Measurements from ENCODE around the gene RALGAPA1. TPM values are rescaled to one million over a fixed set of nuclear protein-coding genes. Genes with fewer than 3 reads are reported as not detected.

RALGAPA1 gene
- total and polyA plus RNA-seq, 7 donors: 10.2 to 89.9 (median 58.6) TPM

DNA sequence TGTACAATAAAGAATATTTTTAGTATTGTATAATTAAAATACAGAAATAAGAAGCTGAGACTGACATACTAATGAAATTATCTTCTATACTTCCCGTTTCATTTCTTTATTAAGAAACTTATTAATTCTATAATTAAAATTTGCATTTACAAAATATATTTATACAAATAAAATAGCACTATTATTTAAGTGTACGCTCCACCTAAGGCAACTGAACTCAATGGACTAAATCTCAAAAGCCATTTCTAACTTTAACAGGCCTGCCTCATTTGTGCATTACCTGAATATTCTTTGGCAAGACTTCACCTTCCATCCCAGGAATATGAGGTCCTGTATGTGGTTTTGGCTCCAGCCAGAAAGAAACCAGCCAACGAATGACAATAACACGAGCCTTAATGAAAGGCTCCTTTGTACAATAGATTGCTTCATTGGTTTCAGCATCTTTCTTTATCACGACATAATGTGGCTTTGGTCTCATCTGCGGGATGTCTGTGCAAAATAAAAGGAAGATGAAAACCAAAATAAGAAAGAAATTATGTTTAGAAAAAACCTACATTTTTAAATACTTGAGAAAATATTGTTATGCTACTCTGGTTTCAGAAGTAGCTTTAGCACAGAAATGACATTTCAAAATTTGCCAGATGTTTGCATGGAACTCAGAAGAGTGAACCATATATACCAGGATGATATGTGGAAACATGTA is 58.7 kb downstream of the RALGAPA1 start:
- H3K27ac ChIP-seq: no peak overlapping the region
- no peaks in the 10 kb centered on the region for H3K9me3 ChIP-seq
- no peaks in the 10 kb centered on the region for H3K27me3 ChIP-seq
- WGBS, 2 donors: 80 to 90% methylated on average over 6 of the region's 6 CpGs
- H3K36me3 ChIP-seq: peaks cover 0 to 89% (median 9%) of the 10 kb centered on the region in 4 donors
- no peak for DNase-seq
- TF ChIP-seq POLR2AphosphoS5 (IDR thresholded peaks at IDR 0.05) (no peak), POLR2A (IDR thresholded peaks at IDR 0.05) (no peak), EP300 (IDR thresholded peaks at IDR 0.05) (no peak)
- TF ChIP-seq, protein P1, sequence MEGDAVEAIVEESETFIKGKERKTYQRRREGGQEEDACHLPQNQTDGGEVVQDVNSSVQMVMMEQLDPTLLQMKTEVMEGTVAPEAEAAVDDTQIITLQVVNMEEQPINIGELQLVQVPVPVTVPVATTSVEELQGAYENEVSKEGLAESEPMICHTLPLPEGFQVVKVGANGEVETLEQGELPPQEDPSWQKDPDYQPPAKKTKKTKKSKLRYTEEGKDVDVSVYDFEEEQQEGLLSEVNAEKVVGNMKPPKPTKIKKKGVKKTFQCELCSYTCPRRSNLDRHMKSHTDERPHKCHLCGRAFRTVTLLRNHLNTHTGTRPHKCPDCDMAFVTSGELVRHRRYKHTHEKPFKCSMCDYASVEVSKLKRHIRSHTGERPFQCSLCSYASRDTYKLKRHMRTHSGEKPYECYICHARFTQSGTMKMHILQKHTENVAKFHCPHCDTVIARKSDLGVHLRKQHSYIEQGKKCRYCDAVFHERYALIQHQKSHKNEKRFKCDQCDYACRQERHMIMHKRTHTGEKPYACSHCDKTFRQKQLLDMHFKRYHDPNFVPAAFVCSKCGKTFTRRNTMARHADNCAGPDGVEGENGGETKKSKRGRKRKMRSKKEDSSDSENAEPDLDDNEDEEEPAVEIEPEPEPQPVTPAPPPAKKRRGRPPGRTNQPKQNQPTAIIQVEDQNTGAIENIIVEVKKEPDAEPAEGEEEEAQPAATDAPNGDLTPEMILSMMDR (IDR thresholded peaks at IDR 0.05): no peak
- intact Hi-C loops (cut with DNase I): no loop called here
- no peak overlapping the region for H3K4me3 ChIP-seq
- H3K4me1 ChIP-seq: no peaks in the 10 kb centered on the region

DNA sequence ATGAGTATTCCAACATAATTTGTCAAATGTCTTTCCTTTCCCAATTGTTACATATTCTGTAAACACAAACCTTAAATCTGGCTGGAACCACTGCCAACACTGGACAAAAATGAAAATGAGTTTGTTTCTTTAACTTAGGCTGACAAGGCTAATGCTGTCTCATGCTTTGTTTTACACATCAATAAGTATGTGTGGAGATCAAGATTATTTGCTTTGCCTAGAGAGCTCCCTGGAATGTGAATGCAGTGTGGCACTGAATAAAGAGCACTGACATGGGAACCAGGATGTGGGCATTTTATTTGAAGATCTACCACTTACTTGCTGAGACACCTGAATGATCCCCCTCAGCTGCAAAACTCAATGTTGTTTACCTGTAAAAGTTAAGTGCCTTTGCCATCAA is 61.7 kb downstream of the RALGAPA1 start:
- intact Hi-C loops (cut with DNase I): no loop called here
- no peak for TF ChIP-seq EP300 (IDR thresholded peaks at IDR 0.05)
- TF ChIP-seq, protein P1 (IDR thresholded peaks at IDR 0.05): no peak
- no peak for TF ChIP-seq POLR2AphosphoS5 (IDR thresholded peaks at IDR 0.05)
- TF ChIP-seq POLR2A (IDR thresholded peaks at IDR 0.05): no peak
- H3K36me3 ChIP-seq: peaks cover 0 to 83% (median under 1%) of the 10 kb centered on the region in 4 donors
- H3K4me1 ChIP-seq: no peaks in the 10 kb centered on the region
- H3K27ac ChIP-seq: no peak overlapping the region
- H3K27me3 ChIP-seq: no peaks in the 10 kb centered on the region
- no peaks in the 10 kb centered on the region for H3K9me3 ChIP-seq
- no peak overlapping the region for H3K4me3 ChIP-seq
- DNase-seq: no peak

DNA sequence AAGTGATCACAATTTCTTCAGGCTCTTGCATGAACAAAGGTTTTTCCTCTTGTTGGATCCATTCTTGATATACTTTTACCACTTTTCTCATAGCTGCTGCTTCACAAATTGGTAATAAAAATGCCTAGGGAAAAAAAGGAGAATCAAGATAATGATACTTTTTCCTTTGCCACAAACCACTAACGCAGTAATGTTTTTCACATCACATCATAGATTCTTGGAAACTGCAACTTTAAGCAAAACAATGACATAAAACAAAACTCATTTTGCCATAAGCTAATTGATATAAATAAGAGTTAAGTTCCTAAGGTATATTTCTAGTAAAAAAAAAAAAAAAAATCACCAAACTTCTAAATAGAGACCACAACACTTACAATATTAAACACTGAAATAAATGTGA is 66.7 kb downstream of the RALGAPA1 start:
- TF ChIP-seq POLR2A (IDR thresholded peaks at IDR 0.05) (no peak), EP300 (IDR thresholded peaks at IDR 0.05) (no peak), POLR2AphosphoS5 (IDR thresholded peaks at IDR 0.05) (no peak)
- TF ChIP-seq, protein P1 (IDR thresholded peaks at IDR 0.05): no peak
- no peaks in the 10 kb centered on the region for H3K4me1 ChIP-seq
- H3K36me3 ChIP-seq: peaks cover 0 to 82% (median 3%) of the 10 kb centered on the region in 4 donors
- no peaks in the 10 kb centered on the region for H3K27me3 ChIP-seq
- no peak overlapping the region for H3K27ac ChIP-seq
- H3K9me3 ChIP-seq: no peaks in the 10 kb centered on the region
- intact Hi-C loops (cut with DNase I): no loop called here
- no peak overlapping the region for H3K4me3 ChIP-seq
- no peak for DNase-seq
- 88 to 96% methylated on average over 1 of the region's 1 CpG for WGBS, 2 donors

DNA sequence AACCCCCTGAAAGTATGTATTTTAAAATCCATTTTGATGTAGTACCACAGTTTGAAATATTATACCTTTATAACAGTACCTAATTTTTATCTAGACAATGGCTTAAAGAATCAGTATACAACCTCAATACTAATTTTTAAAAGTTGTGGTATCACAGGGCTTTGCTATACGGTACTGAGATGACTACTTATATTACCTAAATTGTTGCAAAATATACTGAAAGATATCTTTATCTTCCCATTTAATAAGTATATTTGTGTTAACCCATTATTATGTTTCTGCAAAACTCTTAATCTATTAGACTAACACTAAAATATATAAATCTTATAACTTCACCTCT is 67.1 kb downstream of the RALGAPA1 start:
- H3K27ac ChIP-seq: no peak overlapping the region
- no peak for TF ChIP-seq EP300 (IDR thresholded peaks at IDR 0.05)
- TF ChIP-seq POLR2A (IDR thresholded peaks at IDR 0.05): no peak
- no peak for TF ChIP-seq POLR2AphosphoS5 (IDR thresholded peaks at IDR 0.05)
- TF ChIP-seq, protein P1 (IDR thresholded peaks at IDR 0.05): no peak
- peaks cover 0 to 82% (median 3%) of the 10 kb centered on the region in 4 donors for H3K36me3 ChIP-seq
- H3K9me3 ChIP-seq: no peaks in the 10 kb centered on the region
- 96% methylated on average over 1 of the region's 1 CpG for WGBS, 2 donors
- DNase-seq: no peak
- H3K4me3 ChIP-seq: no peak overlapping the region
- intact Hi-C loops (cut with DNase I): no loop called here
- no peaks in the 10 kb centered on the region for H3K27me3 ChIP-seq
- no peaks in the 10 kb centered on the region for H3K4me1 ChIP-seq

Measured in sigmoid colon (tissue), 7 donors.